HG03439 (cell line): ENCODE results near the gene B3GAT1.
"Not testable (repeated sequence)": the region's sequence is repeated elsewhere in the genome, so short reads cannot be mapped to it uniquely, and the experiment has no call there.

Experiments
- ATAC-seq: cut with Tn5 transposase; IDR thresholded peaks from one replicate; pipeline ENCODE4 v1.9.1; 2021; ENCODE audit warnings: mild to moderate bottlenecking, moderate library complexity; ENCODE audit not compliant: unreplicated experiment

Gene B3GAT1

DNA sequence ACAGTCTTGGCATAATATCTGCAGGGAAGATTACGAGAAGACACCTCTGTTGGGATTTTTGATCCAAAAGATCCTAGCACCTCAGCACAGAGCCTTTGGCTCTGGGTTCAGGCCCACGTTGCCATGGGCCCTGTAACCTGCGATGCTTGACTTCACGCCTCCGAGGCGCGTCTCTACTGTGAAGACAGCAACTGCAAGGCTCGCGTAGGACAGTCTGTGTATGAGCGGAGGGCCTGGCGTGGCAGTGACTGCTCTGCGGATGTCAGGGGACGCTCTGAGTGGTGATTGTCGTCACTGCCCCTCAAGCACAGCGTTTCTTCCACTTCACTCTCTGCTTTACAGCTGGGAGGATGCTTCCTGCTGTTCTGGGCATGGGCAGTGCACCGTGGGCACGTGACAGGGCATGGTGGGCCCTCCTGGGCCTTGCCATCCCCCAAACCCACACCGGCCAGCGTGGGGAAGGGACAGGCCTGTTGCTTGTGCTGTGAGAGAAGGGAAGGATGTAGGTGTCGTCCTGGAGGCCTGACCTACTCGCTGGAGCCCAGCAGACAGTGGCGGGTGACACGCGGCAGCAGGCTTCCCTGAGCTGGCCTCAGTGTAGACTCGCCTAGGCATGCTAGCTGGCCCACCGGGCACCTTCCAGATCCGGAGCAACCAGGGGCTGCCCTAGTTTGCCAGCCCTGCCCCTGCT is 53.7 kb downstream of the B3GAT1 start:
- ATAC-seq: no peak

- ATAC-seq: no peak
These were observed 54.5 kb downstream of the B3GAT1 start for GRCh38 chr11:134357545-134357839.

DNA sequence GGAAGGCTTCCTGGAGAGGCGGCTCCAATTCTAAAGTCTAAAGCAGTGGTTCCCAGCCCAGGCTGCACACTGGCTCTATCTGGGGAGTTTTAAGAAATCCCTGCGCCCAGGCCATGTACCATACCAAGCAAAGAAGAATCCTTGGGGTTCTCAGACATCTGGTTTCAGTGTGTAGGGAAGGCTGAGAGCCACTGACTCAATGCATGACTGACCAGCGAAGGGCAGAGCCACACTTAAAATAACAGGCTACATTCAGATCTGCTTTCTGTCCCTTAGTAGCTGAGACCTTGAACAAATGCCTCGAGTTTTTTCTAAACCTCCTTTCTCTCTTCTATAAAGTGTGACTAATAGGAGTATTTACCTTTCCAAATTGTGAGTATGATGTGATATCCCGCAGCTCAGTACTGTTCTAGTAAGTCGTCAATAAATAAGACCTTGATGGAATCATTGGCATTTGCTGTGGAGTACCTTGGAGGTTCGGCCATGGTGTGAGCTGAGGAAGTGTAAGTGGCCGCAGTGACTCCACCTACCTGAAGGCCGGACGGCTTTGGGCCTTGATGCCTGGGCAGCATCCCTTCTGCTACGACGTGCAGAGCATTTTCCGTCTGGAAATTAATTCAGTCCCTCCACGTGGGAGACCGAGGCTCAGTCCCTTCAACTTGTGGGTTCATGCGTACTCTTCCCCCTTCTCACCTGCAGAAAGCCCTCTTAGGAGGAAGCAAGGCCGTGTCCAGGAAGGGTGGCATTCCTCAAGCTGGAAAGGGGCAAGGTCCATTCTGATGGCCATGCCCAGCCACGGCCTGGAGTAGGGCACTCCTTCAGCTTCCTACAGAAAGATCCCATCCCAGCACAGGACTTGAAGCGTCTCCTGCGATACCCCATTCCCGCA is 55.1 kb downstream of the B3GAT1 start:
- ATAC-seq: no peak

DNA sequence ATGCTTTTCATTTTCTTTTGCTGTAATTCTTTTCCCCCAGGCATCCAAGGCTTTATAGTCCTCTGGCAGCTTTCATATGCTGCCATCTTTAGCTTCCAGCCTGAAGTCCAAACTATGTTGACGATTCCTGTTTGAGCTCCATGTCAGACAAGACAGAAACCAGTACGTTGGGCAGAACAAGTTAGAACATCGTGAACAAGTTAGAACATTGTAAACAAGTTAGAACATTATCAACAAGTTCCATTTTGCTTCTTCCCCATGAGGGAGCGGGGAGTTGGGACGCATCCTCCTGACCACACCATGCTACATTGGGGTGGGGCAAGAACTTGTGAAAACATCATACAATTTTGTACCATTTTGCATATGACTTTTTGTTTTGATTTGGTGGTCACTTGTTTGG is 56.4 kb downstream of the B3GAT1 start:
- ATAC-seq: no peak

GRCh38 chr11:134355136-134355535 is 56.9 kb downstream of the B3GAT1 start:
- no peak for ATAC-seq

GRCh38 chr11:134352111-134352510 is 59.9 kb downstream of the B3GAT1 start:
- ATAC-seq: no peak

DNA sequence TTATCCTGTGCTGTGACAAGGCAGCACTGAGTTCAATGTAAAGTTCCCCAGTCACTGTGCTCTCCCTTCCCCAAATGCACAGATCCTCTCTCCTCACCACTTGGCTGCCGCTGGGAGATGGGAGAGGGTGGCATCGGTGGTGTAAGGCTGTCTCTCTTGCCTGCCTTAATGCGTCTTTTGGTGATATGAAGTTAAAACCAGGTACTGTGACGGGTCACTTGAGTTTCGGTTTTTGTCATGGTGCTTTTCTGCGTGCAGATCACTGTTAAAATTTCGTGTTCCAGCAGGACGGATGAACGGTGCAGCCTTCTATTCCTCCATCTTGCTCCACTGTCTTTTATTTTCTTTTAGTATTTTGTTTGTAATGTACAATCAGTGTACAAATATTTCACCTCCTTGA is 61.7 kb downstream of the B3GAT1 start:
- peak; percentile 73 for ATAC-seq

DNA sequence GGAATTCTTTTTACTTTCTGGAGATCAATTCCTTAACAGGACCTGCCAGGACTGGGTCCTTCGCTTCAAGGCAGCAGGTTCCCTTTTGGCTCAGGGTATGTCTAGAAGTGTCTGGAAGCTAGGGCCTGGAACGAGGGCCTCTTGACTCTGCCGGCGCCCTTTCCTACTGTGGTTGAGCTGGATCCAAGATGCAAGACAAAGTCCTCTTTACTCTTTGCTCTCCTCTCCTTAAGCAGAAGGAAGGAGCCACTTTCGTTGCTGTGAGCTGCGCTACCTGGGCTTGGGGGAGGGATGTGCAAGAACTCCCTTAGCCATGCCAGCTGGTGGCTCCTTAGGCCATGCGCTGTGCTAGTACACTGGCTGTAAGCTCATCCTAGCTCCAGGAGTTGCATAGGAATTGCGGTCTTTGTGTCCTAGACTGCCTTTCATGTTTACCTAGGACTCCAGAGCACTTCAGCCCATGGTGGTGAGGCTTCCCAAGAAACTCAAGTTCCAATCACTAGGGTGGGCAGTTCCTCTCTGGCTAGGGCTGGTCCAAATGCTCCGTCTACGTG is 62.2 kb downstream of the B3GAT1 start:
- ATAC-seq: no peak

DNA sequence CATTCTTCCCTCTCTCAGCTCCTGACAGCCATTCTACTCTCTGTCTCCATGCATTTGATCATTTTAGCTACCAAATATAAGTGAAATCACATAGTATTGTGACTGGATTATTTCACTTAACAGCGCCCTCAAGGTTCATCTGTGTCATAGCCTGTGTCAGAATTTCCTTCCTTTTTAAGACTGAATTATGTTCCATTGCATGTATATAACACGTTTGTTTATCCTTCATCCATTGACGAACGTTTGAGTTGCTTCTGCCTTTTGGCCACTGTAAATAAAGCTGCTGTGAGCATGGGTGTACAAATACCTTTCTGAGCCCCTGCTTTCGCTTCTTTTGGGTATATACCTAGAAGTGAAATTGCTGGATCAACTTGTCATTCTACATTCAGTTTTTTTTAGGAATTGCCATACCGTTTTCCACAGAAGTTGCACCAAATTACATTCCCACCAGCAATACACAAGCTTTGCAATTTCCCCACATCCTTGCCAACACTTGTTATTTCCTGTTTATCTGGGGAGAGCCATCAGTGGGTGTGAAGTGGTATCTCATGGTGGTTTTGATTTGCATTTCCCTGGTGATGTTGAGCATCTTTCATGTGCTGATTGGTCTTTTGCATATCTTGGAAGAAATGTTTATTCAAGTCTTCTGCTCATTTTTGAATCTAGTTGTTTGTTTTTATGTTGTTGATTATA is 62.8 kb downstream of the B3GAT1 start:
- ATAC-seq: peak; percentile 51

- no peak for ATAC-seq
These were observed 64.6 kb downstream of the B3GAT1 start for GRCh38 chr11:134347441-134347840.

GRCh38 chr11:134346976-134347350 is 65.1 kb downstream of the B3GAT1 start:
- ATAC-seq: no peak

DNA sequence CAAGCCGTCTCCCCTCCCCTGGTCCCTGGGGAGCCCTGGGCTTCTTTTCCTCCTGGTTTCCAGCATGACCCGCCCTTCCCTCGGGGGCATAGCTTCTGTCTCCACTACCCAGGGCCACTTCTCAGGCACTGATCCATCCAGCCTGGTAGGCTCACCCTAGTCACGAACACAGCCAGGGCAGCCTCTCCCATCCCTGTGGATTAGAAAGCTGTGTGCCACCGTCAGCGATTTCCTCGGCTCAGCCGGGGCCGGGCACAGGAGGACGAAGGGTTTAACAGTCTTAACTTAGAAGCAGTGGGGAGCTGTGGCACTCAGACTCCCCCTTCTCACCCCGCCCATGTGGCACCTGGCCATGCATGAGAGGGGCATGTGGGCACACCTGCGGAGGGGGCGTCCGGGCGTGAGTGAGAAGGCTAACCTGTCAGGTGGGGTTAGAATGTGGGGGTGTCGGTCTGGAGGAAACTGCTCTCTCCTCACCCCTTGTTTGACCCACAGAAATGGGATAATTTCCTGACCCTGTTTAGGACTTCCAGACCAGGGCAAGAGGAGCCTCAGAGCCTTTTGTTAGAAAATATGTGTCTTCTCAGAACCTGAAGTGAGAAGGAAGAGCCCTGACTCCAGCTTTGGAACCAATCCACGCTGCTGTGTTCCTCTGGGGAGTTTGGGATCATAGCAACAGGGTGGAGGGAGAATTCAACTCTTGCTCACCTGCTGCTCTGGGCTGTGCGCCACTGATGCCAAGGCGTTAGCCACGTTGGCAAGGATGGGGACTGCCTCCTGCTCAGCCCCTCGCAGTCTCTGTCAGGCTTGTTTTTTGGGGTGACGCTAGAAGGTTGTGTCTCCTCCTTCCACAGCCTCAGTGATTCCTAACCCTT is 65.7 kb downstream of the B3GAT1 start:
- no peak for ATAC-seq

GRCh38 chr11:134345237-134345550 is 66.8 kb downstream of the B3GAT1 start:
- no peak for ATAC-seq

DNA sequence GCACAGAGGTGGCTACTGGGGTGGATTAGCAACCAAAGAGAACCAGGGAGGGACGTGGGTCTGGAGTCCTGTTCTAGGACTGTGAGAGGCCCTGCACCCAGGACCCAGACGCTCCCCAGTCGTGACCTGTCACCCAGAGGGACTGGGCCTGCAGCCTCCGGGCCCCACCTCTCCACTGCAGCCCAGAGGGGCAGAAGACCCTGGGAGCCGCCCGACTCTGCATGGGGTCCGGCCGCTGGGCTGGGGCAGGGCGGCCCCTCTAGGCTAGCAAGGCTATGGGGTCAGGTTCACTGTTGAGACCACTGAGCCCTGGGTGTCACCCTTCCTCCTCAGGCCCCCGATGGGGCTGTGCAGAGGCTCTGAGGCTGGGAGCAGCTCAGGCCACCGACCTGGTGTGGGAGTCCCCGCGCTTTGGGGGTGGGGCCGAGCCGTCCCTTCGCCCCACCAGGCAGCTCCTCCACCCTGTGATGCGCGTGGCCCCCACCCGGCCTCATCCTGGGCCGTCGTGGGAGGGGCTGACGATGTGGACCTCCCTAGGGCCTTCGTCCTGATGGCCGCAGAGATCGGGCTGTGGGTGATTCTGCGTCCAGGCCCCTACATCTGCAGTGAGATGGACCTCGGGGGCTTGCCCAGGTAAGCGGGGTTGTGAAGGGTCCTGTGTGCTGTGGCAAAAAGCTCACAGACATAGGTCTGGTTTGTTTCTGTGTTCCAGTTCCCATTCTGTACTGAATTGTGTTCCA is 67.4 kb downstream of the B3GAT1 start:
- not testable (repeated sequence) for ATAC-seq

DNA sequence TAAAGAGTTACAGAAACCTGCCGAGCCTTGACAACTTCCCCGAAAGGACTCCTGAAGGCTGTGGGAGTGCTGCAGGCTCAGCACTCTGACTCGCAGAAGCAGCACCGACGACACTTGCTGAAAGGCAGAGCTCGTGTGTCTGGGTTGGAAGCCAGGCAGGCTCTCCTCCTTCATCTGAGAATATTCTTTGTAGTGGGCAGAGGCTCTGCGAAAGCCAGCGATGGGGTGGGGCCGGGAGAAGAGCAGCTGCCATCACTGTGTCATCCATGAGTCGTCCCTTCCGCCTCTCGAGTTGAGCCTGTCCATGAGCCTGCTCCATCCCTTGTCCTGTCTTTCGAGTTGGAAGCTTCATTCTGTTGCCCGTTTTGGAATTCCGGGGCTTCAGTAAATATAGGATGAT is 68.4 kb downstream of the B3GAT1 start:
- no peak for ATAC-seq

DNA sequence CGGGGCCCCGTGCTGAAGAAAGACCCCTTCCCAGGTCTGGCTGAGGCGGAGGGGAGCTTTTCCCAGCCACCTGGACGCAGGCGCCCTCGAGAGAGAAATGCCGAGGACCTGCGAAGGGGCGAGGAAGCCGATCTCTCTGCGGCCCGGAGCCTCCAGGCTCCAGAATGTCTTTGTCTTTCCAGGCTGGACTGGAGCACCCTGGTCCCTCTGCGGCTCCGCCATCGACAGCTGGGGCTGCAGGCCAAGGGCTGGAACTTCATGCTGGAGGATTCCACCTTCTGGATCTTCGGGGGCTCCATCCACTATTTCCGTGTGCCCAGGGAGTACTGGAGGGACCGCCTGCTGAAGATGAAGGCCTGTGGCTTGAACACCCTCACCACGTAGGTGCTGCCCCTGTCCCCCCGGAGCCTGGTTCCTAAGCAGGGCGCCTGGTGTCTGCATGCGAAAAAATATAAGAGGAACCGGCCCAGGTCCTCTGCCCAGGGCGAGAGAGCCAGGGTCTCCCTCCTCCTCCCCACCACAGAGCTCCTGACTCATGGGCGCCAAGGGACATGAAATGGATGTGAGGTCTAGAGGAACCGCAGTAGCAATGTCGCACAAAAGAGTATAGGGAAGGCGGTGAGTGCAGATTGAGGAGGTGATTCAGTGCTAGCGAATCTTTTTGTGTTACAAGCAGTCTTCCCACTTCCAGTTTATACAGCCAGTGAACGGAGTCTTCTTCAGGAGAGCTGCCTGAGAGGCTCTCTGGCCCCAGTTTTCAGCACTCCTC is 69.3 kb downstream of the B3GAT1 start:
- no peak for ATAC-seq

GRCh38 chr11:134341805-134342571 is 70.1 kb downstream of the B3GAT1 start:
- no peak for ATAC-seq

- ATAC-seq: no peak
These were observed 71.6 kb downstream of the B3GAT1 start for GRCh38 chr11:134340354-134340964.
